ENCODE results near the gene SLC9A4. TPM values are rescaled to one million over a fixed set of nuclear protein-coding genes. Genes with fewer than 3 reads are reported as not detected.

Gene SLC9A4
- total RNA-seq, 2 donors from 2014 or later = not detected

DNA sequence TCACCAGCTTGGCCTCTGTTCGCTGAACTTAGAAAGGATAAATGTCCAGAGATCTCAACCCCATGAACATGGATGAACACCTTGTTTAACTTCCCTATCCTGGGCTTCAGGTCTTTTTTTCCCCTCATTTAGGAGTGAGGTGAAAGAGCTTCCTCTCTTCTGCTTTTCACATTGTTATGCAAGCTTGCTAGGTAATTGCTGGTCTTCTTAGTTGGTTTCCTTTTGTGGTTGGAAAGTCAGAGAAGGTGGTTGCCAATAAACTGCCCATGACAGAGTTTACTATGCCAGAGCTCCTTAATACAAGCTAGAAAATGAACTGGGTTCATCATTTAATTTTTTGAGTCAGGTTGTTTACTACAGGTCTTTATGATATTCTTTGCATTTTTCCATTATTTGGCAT, 16.6 kb downstream of the SLC9A4 start:
- TF ChIP-seq, protein P1, sequence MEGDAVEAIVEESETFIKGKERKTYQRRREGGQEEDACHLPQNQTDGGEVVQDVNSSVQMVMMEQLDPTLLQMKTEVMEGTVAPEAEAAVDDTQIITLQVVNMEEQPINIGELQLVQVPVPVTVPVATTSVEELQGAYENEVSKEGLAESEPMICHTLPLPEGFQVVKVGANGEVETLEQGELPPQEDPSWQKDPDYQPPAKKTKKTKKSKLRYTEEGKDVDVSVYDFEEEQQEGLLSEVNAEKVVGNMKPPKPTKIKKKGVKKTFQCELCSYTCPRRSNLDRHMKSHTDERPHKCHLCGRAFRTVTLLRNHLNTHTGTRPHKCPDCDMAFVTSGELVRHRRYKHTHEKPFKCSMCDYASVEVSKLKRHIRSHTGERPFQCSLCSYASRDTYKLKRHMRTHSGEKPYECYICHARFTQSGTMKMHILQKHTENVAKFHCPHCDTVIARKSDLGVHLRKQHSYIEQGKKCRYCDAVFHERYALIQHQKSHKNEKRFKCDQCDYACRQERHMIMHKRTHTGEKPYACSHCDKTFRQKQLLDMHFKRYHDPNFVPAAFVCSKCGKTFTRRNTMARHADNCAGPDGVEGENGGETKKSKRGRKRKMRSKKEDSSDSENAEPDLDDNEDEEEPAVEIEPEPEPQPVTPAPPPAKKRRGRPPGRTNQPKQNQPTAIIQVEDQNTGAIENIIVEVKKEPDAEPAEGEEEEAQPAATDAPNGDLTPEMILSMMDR (IDR thresholded peaks at IDR 0.05) = no peak
- H3K27ac ChIP-seq = no peak overlapping the region
- no peaks in the 10 kb centered on the region for H3K9me3 ChIP-seq
- H3K4me3 ChIP-seq = no peak overlapping the region
- DNase-seq (ENCODE audit: low spot score) = no peak
- H3K27me3 ChIP-seq = no peaks in the 10 kb centered on the region
- H3K4me1 ChIP-seq = no peaks in the 10 kb centered on the region
- no peaks in the 10 kb centered on the region for H3K36me3 ChIP-seq

DNA sequence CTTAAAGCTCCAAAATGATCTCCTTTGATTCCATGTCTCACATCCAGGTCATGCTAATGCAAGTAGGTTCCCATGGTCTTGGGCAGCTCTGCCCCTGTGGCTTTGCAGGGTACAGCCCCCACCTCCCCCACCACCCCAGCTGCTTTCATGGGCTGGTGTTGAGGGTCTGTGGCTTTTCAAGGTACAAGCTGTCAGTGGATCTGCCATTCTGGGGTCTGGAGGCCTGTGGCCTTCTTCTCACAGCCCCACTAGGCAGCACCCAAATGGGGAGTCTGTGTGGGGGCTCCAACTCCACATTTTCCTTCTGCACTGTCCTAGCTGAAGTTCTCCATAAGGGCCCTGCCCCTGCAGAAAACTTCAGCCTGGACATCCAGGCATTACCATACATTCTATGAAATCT, 19.0 kb downstream of the SLC9A4 start:
- H3K9me3 ChIP-seq = no peaks in the 10 kb centered on the region
- H3K4me1 ChIP-seq = no peaks in the 10 kb centered on the region
- H3K27me3 ChIP-seq = no peaks in the 10 kb centered on the region
- no peak overlapping the region for H3K27ac ChIP-seq
- no peak overlapping the region for H3K4me3 ChIP-seq
- TF ChIP-seq, protein P1 (IDR thresholded peaks at IDR 0.05) = no peak
- H3K36me3 ChIP-seq = no peaks in the 10 kb centered on the region
- no peak for DNase-seq (ENCODE audit: low spot score)

DNA sequence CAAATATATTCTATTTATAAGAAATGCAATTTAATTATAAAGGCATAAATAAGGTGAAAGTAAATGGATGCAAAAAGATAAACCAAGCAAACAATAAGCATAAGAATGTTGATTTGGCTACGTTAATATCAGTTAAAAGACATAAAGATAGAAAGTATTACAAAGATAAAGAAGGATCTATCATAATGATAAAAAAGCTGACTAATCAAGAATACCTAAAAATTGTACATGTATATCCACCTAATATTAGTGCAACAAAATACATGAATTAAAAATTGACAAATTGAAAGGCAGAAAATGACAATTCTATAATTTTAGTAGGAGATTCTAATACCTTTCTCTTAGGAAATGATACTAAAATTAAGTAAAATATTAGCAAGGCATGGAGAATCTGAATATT, 21.5 kb downstream of the SLC9A4 start:
- Histone ChIP-seq H3K36me3 (no peaks in the 10 kb centered on the region), H3K27me3 (no peaks in the 10 kb centered on the region), H3K4me1 (no peaks in the 10 kb centered on the region), H3K4me3 (no peak overlapping the region), H3K9me3 (no peaks in the 10 kb centered on the region), H3K27ac (no peak overlapping the region)
- no peak for DNase-seq (ENCODE audit: low spot score)
- TF ChIP-seq, protein P1 (IDR thresholded peaks at IDR 0.05) = no peak

DNA sequence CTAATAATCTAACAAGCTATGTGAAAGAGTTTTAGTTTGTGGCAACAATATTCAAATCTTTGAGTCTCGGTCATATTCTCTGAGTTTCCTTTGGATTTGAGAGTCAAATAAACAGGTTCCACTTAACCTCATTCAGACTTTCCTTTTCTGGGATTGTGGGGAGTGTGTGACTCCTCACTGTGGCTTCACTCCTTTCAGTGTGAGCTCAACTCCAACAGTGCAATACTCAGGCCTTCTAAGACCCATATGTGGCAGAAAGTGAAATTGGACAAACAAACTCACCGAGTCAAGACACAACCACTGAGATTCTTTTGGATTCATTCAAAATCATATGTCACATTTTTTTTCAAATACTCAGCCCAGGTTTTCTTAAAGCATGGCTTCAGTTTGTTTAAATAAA, 25.4 kb downstream of the SLC9A4 start:
- H3K27ac ChIP-seq = no peak overlapping the region
- no peak for DNase-seq (ENCODE audit: low spot score)
- no peaks in the 10 kb centered on the region for H3K9me3 ChIP-seq
- no peaks in the 10 kb centered on the region for H3K27me3 ChIP-seq
- no peaks in the 10 kb centered on the region for H3K36me3 ChIP-seq
- TF ChIP-seq, protein P1 (IDR thresholded peaks at IDR 0.05) = no peak
- no peaks in the 10 kb centered on the region for H3K4me1 ChIP-seq
- H3K4me3 ChIP-seq = no peak overlapping the region

DNA sequence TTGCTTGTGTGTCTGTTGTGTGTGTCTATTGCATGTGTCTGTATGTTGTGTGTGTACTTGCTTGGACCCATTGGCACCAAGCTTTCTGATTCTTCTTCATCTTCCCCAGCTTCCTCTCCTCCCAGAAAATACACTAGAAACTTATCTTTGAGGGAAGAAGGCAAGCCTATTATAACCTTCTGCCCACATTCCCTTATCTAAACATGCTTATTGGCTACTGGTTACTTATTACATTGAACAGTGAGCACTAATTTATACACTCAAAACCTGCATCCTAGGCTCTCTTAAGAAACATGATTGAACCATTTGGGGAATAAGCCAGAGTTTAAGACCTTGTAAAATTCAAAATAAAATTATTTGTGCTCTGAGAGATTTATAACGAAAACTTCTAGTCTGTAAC, 26.5 kb downstream of the SLC9A4 start:
- Histone ChIP-seq H3K36me3 (no peaks in the 10 kb centered on the region), H3K27me3 (no peaks in the 10 kb centered on the region), H3K27ac (no peak overlapping the region), H3K4me1 (no peaks in the 10 kb centered on the region), H3K4me3 (no peak overlapping the region), H3K9me3 (no peaks in the 10 kb centered on the region)
- no peak for DNase-seq (ENCODE audit: low spot score)
- TF ChIP-seq, protein P1 (IDR thresholded peaks at IDR 0.05) = no peak

DNA sequence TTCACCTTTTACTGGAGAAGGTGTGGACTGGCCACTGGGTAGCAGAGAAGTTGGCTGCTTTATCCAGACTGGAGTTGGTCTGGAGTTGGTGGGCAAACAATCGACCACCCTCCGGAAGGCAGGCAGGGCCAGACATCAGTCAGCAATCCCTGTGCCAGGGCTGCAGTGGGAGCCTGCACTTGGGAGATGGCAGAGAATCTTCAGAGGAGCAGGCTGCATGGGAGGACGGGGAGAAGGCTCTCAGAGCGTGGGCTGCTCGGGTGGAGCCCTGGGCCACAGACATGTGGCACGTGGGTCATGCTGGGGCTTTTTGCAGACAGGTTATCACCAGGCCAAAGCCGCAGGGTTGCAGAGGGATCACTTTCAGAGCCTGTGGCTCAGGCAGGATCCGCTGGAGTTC, 29.6 kb downstream of the SLC9A4 start:
- no peak for DNase-seq (ENCODE audit: low spot score)
- Histone ChIP-seq H3K4me1 (no peaks in the 10 kb centered on the region), H3K4me3 (no peak overlapping the region), H3K27ac (no peak overlapping the region), H3K36me3 (no peaks in the 10 kb centered on the region), H3K9me3 (no peaks in the 10 kb centered on the region), H3K27me3 (no peaks in the 10 kb centered on the region)
- TF ChIP-seq, protein P1 (IDR thresholded peaks at IDR 0.05) = no peak
